ENCODE measurements around the gene RASL10B. TPM values are rescaled to one million over a fixed set of nuclear protein-coding genes. Genes with fewer than 3 reads are reported as not detected.

RASL10B gene
- total RNA-seq, 3 donors from 2014 or later = 0.65 to 4.6 TPM; not detected in 1

GRCh38 chr17:35763767-35764122 is 32.3 kb downstream of the RASL10B start:
- H3K9me3 ChIP-seq = no peaks in the 10 kb centered on the region
- no peak overlapping the region for H3K4me3 ChIP-seq
- DNase-seq = no peak
- no peak for TF ChIP-seq CTCF (IDR thresholded peaks at IDR 0.05)
- no peaks in the 10 kb centered on the region for H3K36me3 ChIP-seq (ENCODE audit: low read depth)
- H3K4me1 ChIP-seq (ENCODE audit: low read depth) = peaks cover 8% of the 10 kb centered on the region
- no peak for ATAC-seq
- intact Hi-C loops (cut with DNase I, micrococcal nuclease) = no loop called here

GRCh38 chr17:35764123-35764991 is 32.9 kb downstream of the RASL10B start:
- ATAC-seq (peak; percentile 96), DNase-seq (peak; percentile 92 to 95 (median 92))
- peaks cover 8% of the 10 kb centered on the region for H3K4me1 ChIP-seq (ENCODE audit: low read depth)
- H3K4me3 ChIP-seq = no peak overlapping the region
- TF ChIP-seq CTCF (IDR thresholded peaks at IDR 0.05) = peak; percentile 94
- intact Hi-C loops (cut with DNase I, micrococcal nuclease) = no loop called here
- H3K36me3 ChIP-seq (ENCODE audit: low read depth) = no peaks in the 10 kb centered on the region
- no peaks in the 10 kb centered on the region for H3K9me3 ChIP-seq

GRCh38 chr17:35765086-35765710 is 33.8 kb downstream of the RASL10B start:
- Histone ChIP-seq H3K36me3 (ENCODE audit: low read depth) (no peaks in the 10 kb centered on the region), H3K4me3 (no peak overlapping the region), H3K4me1 (ENCODE audit: low read depth) (peaks cover 8% of the 10 kb centered on the region), H3K9me3 (no peaks in the 10 kb centered on the region)
- intact Hi-C loops (cut with DNase I, micrococcal nuclease) = loop anchor here in 1 of 2 donors (5.0 kb wide), 1 partner anchor 42 kb away; the partner anchor contains the start of gene TAF15
- no peak for DNase-seq
- ATAC-seq = no peak
- TF ChIP-seq CTCF (IDR thresholded peaks at IDR 0.05) = no peak

- DNase-seq (no peak), ATAC-seq (no peak)
- H3K4me3 ChIP-seq = no peak overlapping the region
- intact Hi-C loops (cut with DNase I, micrococcal nuclease) = loop anchor here (2.0 to 5.0 kb wide), 2 partner anchors 39 to 41 kb away; partner anchors contain the start of gene TAF15 (in 1 of the 2)
- H3K4me1 ChIP-seq (ENCODE audit: low read depth) = peaks cover 8% of the 10 kb centered on the region
- no peaks in the 10 kb centered on the region for H3K36me3 ChIP-seq (ENCODE audit: low read depth)
- no peaks in the 10 kb centered on the region for H3K9me3 ChIP-seq
- TF ChIP-seq CTCF (IDR thresholded peaks at IDR 0.05) = no peak
Measured at GRCh38 chr17:35765756-35766488, 34.5 kb downstream of the RASL10B start.

GRCh38 chr17:35766489-35766877 is 35.0 kb downstream of the RASL10B start:
- H3K4me3 ChIP-seq = no peak overlapping the region
- no peak for TF ChIP-seq CTCF (IDR thresholded peaks at IDR 0.05)
- no peaks in the 10 kb centered on the region for H3K9me3 ChIP-seq
- no peak for DNase-seq
- H3K4me1 ChIP-seq (ENCODE audit: low read depth) = peaks cover 8% of the 10 kb centered on the region
- H3K36me3 ChIP-seq (ENCODE audit: low read depth) = no peaks in the 10 kb centered on the region
- intact Hi-C loops (cut with DNase I, micrococcal nuclease) = loop anchor here (2.0 to 5.0 kb wide), 2 partner anchors 38 to 41 kb away; partner anchors contain the start of gene TAF15 (in 1 of the 2)
- no peak for ATAC-seq

Data from mucosa of descending colon (tissue), 3 donors.